LNCaP clone FGC (cell line): ENCODE measurements around the gene STXBP6.
"Not testable (repeated sequence)": the region's sequence is repeated elsewhere in the genome, so short reads cannot be mapped to it uniquely, and the experiment has no call there.

Experiments used
- DNase-seq: peaks from one replicate; pipeline ENCODE4 v3.0.0-alpha.2; 2011; ENCODE audit warnings: low read depth
- H3K4me3 ChIP-seq: 2 replicates; pipeline ENCODE4 v1.5.1; 2011; ENCODE audit warnings: mild to moderate bottlenecking, low read depth, low read length, control low read depth
- TF ChIP-seq, protein P1 (sequence below): IDR thresholded peaks from 2 replicates; pipeline ENCODE4 v1.5.1; 2012; ENCODE audit warnings: mild to moderate bottlenecking; ENCODE audit not compliant: control insufficient read depth, insufficient read depth; ENCODE audit errors: extremely low read depth

Gene STXBP6

DNA sequence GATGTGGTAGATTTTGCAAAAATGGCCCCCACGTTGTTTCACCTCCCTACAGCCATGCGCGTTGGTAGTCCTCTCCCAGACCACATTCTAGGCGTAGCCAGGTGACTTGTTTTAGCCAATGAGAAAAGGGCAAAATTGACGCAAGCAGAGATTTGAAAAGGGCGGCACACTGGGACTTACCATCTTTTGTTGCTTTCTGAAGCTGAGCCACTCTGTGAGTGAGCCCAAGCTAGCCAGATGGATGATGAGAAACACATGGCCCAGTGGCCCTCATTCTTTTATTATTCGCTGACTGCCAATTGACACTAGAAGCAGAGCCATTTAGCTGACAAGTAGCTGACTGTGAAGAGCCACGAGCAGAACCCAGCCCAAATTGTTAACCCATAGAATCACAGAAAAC, 274.0 kb downstream of the STXBP6 start:
- DNase-seq, result no peak
- H3K4me3 ChIP-seq, result no peak overlapping the region
- TF ChIP-seq, protein P1, sequence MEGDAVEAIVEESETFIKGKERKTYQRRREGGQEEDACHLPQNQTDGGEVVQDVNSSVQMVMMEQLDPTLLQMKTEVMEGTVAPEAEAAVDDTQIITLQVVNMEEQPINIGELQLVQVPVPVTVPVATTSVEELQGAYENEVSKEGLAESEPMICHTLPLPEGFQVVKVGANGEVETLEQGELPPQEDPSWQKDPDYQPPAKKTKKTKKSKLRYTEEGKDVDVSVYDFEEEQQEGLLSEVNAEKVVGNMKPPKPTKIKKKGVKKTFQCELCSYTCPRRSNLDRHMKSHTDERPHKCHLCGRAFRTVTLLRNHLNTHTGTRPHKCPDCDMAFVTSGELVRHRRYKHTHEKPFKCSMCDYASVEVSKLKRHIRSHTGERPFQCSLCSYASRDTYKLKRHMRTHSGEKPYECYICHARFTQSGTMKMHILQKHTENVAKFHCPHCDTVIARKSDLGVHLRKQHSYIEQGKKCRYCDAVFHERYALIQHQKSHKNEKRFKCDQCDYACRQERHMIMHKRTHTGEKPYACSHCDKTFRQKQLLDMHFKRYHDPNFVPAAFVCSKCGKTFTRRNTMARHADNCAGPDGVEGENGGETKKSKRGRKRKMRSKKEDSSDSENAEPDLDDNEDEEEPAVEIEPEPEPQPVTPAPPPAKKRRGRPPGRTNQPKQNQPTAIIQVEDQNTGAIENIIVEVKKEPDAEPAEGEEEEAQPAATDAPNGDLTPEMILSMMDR, result no peak

DNA sequence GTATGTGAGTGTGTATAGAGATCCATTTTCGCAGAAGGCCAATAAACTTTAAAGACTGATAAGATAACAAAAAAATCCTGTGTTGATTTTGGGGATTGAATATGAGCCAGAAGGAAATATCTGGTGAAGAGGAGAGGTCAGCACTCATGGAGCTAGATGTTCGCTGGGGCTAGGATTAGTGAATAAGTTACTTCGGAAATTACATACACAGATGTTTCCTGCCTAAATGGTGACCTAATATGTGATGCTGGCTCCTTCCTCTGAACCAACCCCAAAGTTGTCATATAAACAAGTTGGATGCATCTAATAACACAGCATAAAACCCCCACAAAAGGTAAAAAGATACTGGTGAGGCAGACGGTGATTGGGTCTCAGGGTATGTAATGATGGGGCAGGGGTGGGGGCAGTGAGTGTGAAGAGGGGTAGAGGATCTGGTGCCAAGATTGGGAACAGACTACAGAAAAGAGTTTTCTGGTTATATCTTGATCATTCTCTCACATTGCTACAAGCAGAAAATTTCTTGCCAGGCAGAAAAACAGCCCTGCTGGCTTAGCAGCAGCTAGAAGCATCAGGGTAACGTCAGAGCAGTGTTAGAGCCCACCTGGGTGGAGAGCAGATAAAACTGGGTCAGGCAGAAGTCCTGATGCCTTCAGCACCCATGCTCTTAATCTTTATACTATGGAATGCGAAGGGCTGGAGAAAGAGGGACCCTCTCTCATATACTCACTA, 275.6 kb downstream of the STXBP6 start:
- TF ChIP-seq, protein P1, result no peak
- DNase-seq, result no peak
- H3K4me3 ChIP-seq, result no peak overlapping the region

DNA sequence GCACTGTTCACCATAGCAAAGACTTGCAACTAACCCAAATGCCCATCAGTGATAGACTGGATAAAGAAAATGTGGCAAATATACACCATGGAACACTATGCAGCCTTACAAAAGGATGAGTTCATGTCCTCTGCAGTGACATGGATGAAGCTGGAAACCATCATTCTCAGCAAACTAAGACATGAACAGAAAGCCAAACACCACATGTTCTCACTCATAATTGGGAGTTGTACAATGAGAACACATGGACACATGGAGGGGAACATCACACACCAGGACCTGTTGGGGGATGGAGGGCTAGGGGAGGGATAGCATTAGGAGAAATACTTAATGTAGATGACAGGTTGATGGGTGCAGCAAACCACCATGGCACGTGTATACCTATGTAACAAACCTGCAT, 276.4 kb downstream of the STXBP6 start:
- H3K4me3 ChIP-seq, DNase-seq: not testable (repeated sequence)

DNA sequence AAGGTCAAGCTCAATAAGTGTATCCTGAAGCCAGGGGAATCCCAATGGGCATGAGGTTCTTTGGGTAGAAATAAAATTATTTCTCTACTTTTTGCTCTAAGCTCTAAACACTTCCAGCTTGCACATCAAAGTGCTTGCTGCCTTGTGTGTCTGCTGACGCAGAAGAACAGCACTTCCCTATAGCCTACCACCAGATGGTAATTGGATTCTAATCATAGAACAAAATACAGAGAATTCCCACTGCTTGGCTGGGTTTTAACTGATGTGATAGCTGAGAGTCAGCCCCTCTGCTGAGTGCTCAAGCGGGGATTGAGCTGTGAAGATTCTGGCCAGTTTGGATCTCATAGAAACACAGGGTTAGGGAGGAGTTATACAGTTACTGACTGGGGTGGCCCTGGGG, 283.5 kb downstream of the STXBP6 start:
- TF ChIP-seq, protein P1, result no peak
- no peak overlapping the region for H3K4me3 ChIP-seq
- DNase-seq, result no peak

DNA sequence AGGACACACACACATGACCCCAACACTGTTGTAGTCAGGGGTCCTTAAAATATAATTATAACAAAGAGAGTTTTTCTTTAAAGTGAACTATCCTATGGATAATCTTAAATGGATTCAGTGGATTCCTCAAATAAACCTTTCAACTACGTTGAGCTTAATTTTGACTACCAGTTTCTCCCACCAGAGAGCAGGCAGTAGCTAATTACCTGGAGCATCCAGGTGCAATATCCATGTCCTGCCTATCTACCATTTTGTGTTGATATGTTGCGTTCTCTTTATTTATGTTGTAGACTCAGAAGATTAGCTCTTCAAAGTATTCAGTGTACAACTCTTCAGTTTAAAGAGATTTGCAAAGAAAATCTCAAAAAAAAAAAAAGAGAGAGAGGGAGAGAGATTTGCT, 288.8 kb downstream of the STXBP6 start:
- TF ChIP-seq, protein P1, result peak; percentile 27; the same call in 1 of the 2 replicates
- no peak for DNase-seq
- H3K4me3 ChIP-seq, result no peak overlapping the region
